T-cell (primary cell): ENCODE results near the gene PGRMC2. TPM values are rescaled to one million over a fixed set of nuclear protein-coding genes. Genes with fewer than 3 reads are reported as not detected.
A peak's percentile ranks its signal among the peaks of the same experiment; 100 is the strongest.

ENCODE experiments used
- ATAC-seq, 4 experiments: fragments of 200-7000 bp in 3 of 4; fragments of 150-1000 bp in 1 of 4; cut with Tn5 transposase; replicated peaks in 1 of 4; 1 replicate in 3 of 4; 2 replicates in 1 of 4; pipeline ENCODE4 v1.10.0; 2021; ENCODE audit warnings: moderate library complexity in 3 of 4, mild to moderate bottlenecking in 2 of 4, moderate number of reproducible peaks in 1 of 4
- CTCF ChIA-PET, 2 donors: fragments of 300-600 bp; sonication (Branson Sonifier 250); formaldehyde crosslinking; loops; one replicate each; lab custom pipeline; 2022; ENCODE audit warnings: antibody characterized with exemption in 2 of 2; lab: Charles Lee
- POLR2A ChIA-PET, 2 donors: fragments of 300-600 bp; sonication (Branson Sonifier 250); formaldehyde crosslinking; loops; one replicate each; lab custom pipeline; 2022; ENCODE audit warnings: antibody characterized with exemption in 2 of 2; lab: Charles Lee
- DNase-seq, 35 experiments: peaks; one replicate each; pipeline versions ENCODE4 v3.0.0 to v3.0.0-alpha.2; 2013 to 2023
- H3K27ac ChIP-seq: one replicate; pipeline ENCODE4 v1.5.1; 2013; ENCODE audit warnings: low read length
- H3K27me3 ChIP-seq, 2 experiments: replicated peaks in 1 of 2; 1 replicate in 1 of 2; 2 replicates in 1 of 2; pipeline versions ENCODE4 v1.6.1 to v1.7.0; 2013; ENCODE audit warnings: low read length in 1 of 2, mixed read lengths in 1 of 2; ENCODE audit not compliant: control insufficient read depth in 2 of 2, insufficient read depth in 2 of 2; ENCODE audit errors: extremely low read depth in 1 of 2
- H3K36me3 ChIP-seq, 2 donors: 1 replicate in 1 of 2; 2 replicates in 1 of 2; pipeline versions ENCODE4 v1.6.1 to v1.7.0; 2013; ENCODE audit warnings: low read length in 1 of 2; ENCODE audit not compliant: control insufficient read depth in 2 of 2, insufficient read depth in 1 of 2; ENCODE audit errors: extremely low read depth in 1 of 2
- H3K4me1 ChIP-seq, 2 experiments: 1 replicate in 1 of 2; 2 replicates in 1 of 2; pipeline versions ENCODE4 v1.6.1 to v1.7.0; 2013; ENCODE audit warnings: low read length in 2 of 2, mixed read lengths in 1 of 2; ENCODE audit not compliant: insufficient read depth in 2 of 2, control insufficient read depth in 1 of 2; ENCODE audit errors: extremely low read depth in 1 of 2
- H3K4me3 ChIP-seq, 2 donors: 1 replicate in 1 of 2; 2 replicates in 1 of 2; pipeline versions ENCODE4 v1.5.1 to v1.7.0; 2013; ENCODE audit warnings: mild to moderate bottlenecking in 2 of 2, low read length in 1 of 2, moderate library complexity in 1 of 2; ENCODE audit not compliant: control insufficient read depth in 1 of 2; ENCODE audit errors: extremely low read depth in 1 of 2
- H3K9me3 ChIP-seq: 2 replicates; pipeline ENCODE4 v1.7.0; 2013
- H3K27ac Mint-ChIP-seq, 2 donors: one replicate each; pipeline ENCODE4 v1.8.0; 2020 to 2021; ENCODE audit warnings: mild to moderate bottlenecking in 2 of 2, mixed read lengths in 2 of 2
- H3K27me3 Mint-ChIP-seq, 2 donors: one replicate each; pipeline ENCODE4 v1.8.0; 2021 to 2022; ENCODE audit warnings: mixed read lengths in 2 of 2
- H3K36me3 Mint-ChIP-seq: one replicate; pipeline ENCODE4 v1.8.0; 2021; ENCODE audit warnings: mixed read lengths
- H3K4me1 Mint-ChIP-seq, 3 donors: one replicate each; pipeline ENCODE4 v1.8.0; 2020 to 2022; ENCODE audit warnings: mixed read lengths in 3 of 3, mild to moderate bottlenecking in 1 of 3
- H3K4me3 Mint-ChIP-seq, 3 donors: one replicate each; pipeline ENCODE4 v1.8.0; 2020 to 2022; ENCODE audit warnings: mild to moderate bottlenecking in 3 of 3, mixed read lengths in 3 of 3, moderate library complexity in 3 of 3
- H3K9me3 Mint-ChIP-seq, 3 donors: one replicate each; pipeline ENCODE4 v1.8.0; 2020 to 2022; ENCODE audit warnings: mixed read lengths in 3 of 3
- WGBS: methylation state at CpG from one replicate; pipeline ENCODE4 v1.1.5; 2013; ENCODE audit warnings: missing lambda C conversion rate; ENCODE audit not compliant: insufficient coverage; 5-methylcytosine and 5-hydroxymethylcytosine counted together
- total RNA-seq, 35 experiments: library from RNA in 6 of 35; stranded (reverse) in 6 of 35; fragments of 120-200 nt in 1 of 35; gene quantifications; one replicate each; pipeline versions ENCODE4 v1.2.1 to v1.2.4 and lab custom pipeline; 2013 to 2026

Gene PGRMC2
- total RNA-seq, 5 donors from 2014 or later (not counting 1 experiment from before 2014, with no cell fraction given) = 29.5 to 64.2 (median 35.4) TPM

- CTCF ChIA-PET = no interaction called here
- H3K27me3 ChIP-seq = no peaks in the 10 kb centered on the region
- no peaks in the 10 kb centered on the region for H3K27me3 Mint-ChIP-seq
- H3K36me3 ChIP-seq = peaks cover 0 to 2% of the 10 kb centered on the region in 2 donors
- no peak for DNase-seq
- no peak overlapping the region for H3K4me3 ChIP-seq
- POLR2A ChIA-PET = no interaction called here
- no peak for ATAC-seq
- no peaks in the 10 kb centered on the region for H3K9me3 ChIP-seq
- no peaks in the 10 kb centered on the region for H3K4me1 Mint-ChIP-seq
- peaks cover 35% of the 10 kb centered on the region for H3K36me3 Mint-ChIP-seq
- no peak overlapping the region for H3K27ac Mint-ChIP-seq
- H3K9me3 Mint-ChIP-seq = no peaks in the 10 kb centered on the region
- H3K4me3 Mint-ChIP-seq = no peak overlapping the region
- no peaks in the 10 kb centered on the region for H3K4me1 ChIP-seq
- H3K27ac ChIP-seq = no peak overlapping the region
- WGBS = no CpG with 5 or more reads among the region's 4 CpGs
These were observed 16.4 kb upstream of the PGRMC2 start for GRCh38 chr4:128303986-128304385.

GRCh38 chr4:128303405-128303785 lies 15.8 kb upstream of the PGRMC2 start:
- Histone ChIP-seq H3K9me3 (no peaks in the 10 kb centered on the region), H3K27me3 (no peaks in the 10 kb centered on the region), H3K36me3 (peaks cover 0 to 2% of the 10 kb centered on the region in 2 donors), H3K4me1 (no peaks in the 10 kb centered on the region), H3K27ac (no peak overlapping the region), H3K4me3 (no peak overlapping the region)
- no peak for ATAC-seq
- WGBS = 100% methylated on average over 2 of the region's 2 CpGs
- Mint-ChIP-seq H3K9me3 (no peaks in the 10 kb centered on the region), H3K4me3 (no peak overlapping the region), H3K27me3 (no peaks in the 10 kb centered on the region), H3K27ac (no peak overlapping the region), H3K4me1 (no peaks in the 10 kb centered on the region), H3K36me3 (peaks cover 37% of the 10 kb centered on the region)
- POLR2A ChIA-PET = no interaction called here
- CTCF ChIA-PET = no interaction called here
- no peak for DNase-seq

- Histone ChIP-seq H3K27ac (no peak overlapping the region), H3K27me3 (no peaks in the 10 kb centered on the region), H3K9me3 (no peaks in the 10 kb centered on the region), H3K4me3 (no peak overlapping the region), H3K4me1 (no peaks in the 10 kb centered on the region), H3K36me3 (peaks cover 0 to 2% of the 10 kb centered on the region in 2 donors)
- DNase-seq (no peak), ATAC-seq (no peak)
- ChIA-PET CTCF (no interaction called here), POLR2A (no interaction called here)
- peaks cover 38% of the 10 kb centered on the region for H3K36me3 Mint-ChIP-seq
- H3K4me1 Mint-ChIP-seq = no peaks in the 10 kb centered on the region
- no peak overlapping the region for H3K4me3 Mint-ChIP-seq
- 100% methylated on average over 2 of the region's 2 CpGs for WGBS
- H3K27me3 Mint-ChIP-seq = no peaks in the 10 kb centered on the region
- no peaks in the 10 kb centered on the region for H3K9me3 Mint-ChIP-seq
- no peak overlapping the region for H3K27ac Mint-ChIP-seq
These were observed 14.4 kb upstream of the PGRMC2 start for GRCh38 chr4:128301979-128302378.

- Histone ChIP-seq H3K27me3 (no peaks in the 10 kb centered on the region), H3K4me3 (no peak overlapping the region), H3K4me1 (no peaks in the 10 kb centered on the region), H3K27ac (no peak overlapping the region), H3K9me3 (no peaks in the 10 kb centered on the region), H3K36me3 (peaks cover 0 to 2% of the 10 kb centered on the region in 2 donors)
- no peak for ATAC-seq
- Mint-ChIP-seq H3K4me1 (no peaks in the 10 kb centered on the region), H3K9me3 (no peaks in the 10 kb centered on the region), H3K27ac (no peak overlapping the region), H3K4me3 (no peak overlapping the region), H3K27me3 (no peaks in the 10 kb centered on the region), H3K36me3 (peaks cover 43% of the 10 kb centered on the region)
- CTCF ChIA-PET = no interaction called here
- WGBS = no CpG with 5 or more reads among the region's 1 CpG
- POLR2A ChIA-PET = no interaction called here
- no peak for DNase-seq
These were observed 12.2 kb upstream of the PGRMC2 start for GRCh38 chr4:128299848-128300247.

GRCh38 chr4:128298852-128299251 lies 11.2 kb upstream of the PGRMC2 start:
- Histone ChIP-seq H3K27me3 (no peaks in the 10 kb centered on the region), H3K9me3 (no peaks in the 10 kb centered on the region), H3K4me3 (no peak overlapping the region), H3K27ac (no peak overlapping the region), H3K4me1 (no peaks in the 10 kb centered on the region), H3K36me3 (peaks cover 0 to 2% of the 10 kb centered on the region in 2 donors)
- Mint-ChIP-seq H3K27ac (no peak overlapping the region), H3K27me3 (no peaks in the 10 kb centered on the region), H3K9me3 (no peaks in the 10 kb centered on the region), H3K4me1 (no peaks in the 10 kb centered on the region), H3K4me3 (no peak overlapping the region), H3K36me3 (peaks cover 48% of the 10 kb centered on the region)
- CTCF ChIA-PET = no interaction called here
- peak in 1 of 4 experiments; percentile 68 for ATAC-seq
- peak in 2 of 35 experiments; percentile 1 to 24 for DNase-seq
- POLR2A ChIA-PET = no interaction called here
- WGBS = no CpG with 5 or more reads among the region's 2 CpGs

- H3K4me3 Mint-ChIP-seq = no peak overlapping the region
- H3K4me1 Mint-ChIP-seq = no peaks in the 10 kb centered on the region
- no peaks in the 10 kb centered on the region for H3K4me1 ChIP-seq
- DNase-seq = no peak
- H3K27ac ChIP-seq = no peak overlapping the region
- 100% methylated on average over 3 of the region's 7 CpGs for WGBS
- POLR2A ChIA-PET = no interaction called here
- no peaks in the 10 kb centered on the region for H3K27me3 ChIP-seq
- no peaks in the 10 kb centered on the region for H3K27me3 Mint-ChIP-seq
- no peak overlapping the region for H3K27ac Mint-ChIP-seq
- ATAC-seq = no peak
- no peak overlapping the region for H3K4me3 ChIP-seq
- peaks cover 0 to 2% of the 10 kb centered on the region in 2 donors for H3K36me3 ChIP-seq
- no peaks in the 10 kb centered on the region for H3K9me3 ChIP-seq
- CTCF ChIA-PET = no interaction called here
- H3K9me3 Mint-ChIP-seq = no peaks in the 10 kb centered on the region
- peaks cover 42% of the 10 kb centered on the region for H3K36me3 Mint-ChIP-seq
These were observed 10.6 kb upstream of the PGRMC2 start for GRCh38 chr4:128298146-128298758.

- DNase-seq (no peak), ATAC-seq (no peak)
- Mint-ChIP-seq H3K4me3 (no peak overlapping the region), H3K9me3 (no peaks in the 10 kb centered on the region), H3K27me3 (no peaks in the 10 kb centered on the region), H3K4me1 (peaks cover 0 to 5% (median 0%) of the 10 kb centered on the region in 3 donors), H3K36me3 (peaks cover 25% of the 10 kb centered on the region), H3K27ac (no peak overlapping the region)
- peaks cover 0 to 3% of the 10 kb centered on the region in 2 experiments for H3K27me3 ChIP-seq
- WGBS = no CpG with 5 or more reads among the region's 2 CpGs
- CTCF ChIA-PET = no interaction called here
- H3K4me3 ChIP-seq = no peak overlapping the region
- H3K27ac ChIP-seq = no peak overlapping the region
- no peaks in the 10 kb centered on the region for H3K36me3 ChIP-seq
- H3K4me1 ChIP-seq = no peaks in the 10 kb centered on the region
- POLR2A ChIA-PET = no interaction called here
- H3K9me3 ChIP-seq = no peaks in the 10 kb centered on the region
These were observed 7.6 kb upstream of the PGRMC2 start for GRCh38 chr4:128295255-128295654.
